ENCODE measurements around the gene PLD5. TPM values are rescaled to one million over a fixed set of nuclear protein-coding genes. Genes with fewer than 3 reads are reported as not detected.
"Not testable (repeated sequence)": the region's sequence is repeated elsewhere in the genome, so short reads cannot be mapped to it uniquely, and the experiment has no call there.

Gene PLD5
- polyA plus RNA-seq, 1 of the 3 experiments (the other 2 are of a cell fraction), result 0.08 TPM

GRCh38 chr1:242100921-242101320 lies 423.6 kb downstream of the PLD5 start (continued):
- TF ChIP-seq USF2 (IDR thresholded peaks at IDR 0.05; ENCODE audit: borderline replicate concordance, low read depth, low read length) (no peak), CHD2 (IDR thresholded peaks at IDR 0.05; ENCODE audit: low read length, partially characterized antibody) (no peak), MAX (IDR thresholded peaks at IDR 0.05; ENCODE audit: low read depth) (no peak), FOXM1 (IDR thresholded peaks at IDR 0.05; ENCODE audit: low read depth) (no peak), RFX5 (IDR thresholded peaks at IDR 0.05; ENCODE audit: low read length) (no peak), MXI1 (IDR thresholded peaks at IDR 0.05; ENCODE audit: low read depth, low read length) (no peak), SMC3 (IDR thresholded peaks at IDR 0.05; ENCODE audit: low read depth, low read length) (no peak)

- 22% methylated on average over 3 of the region's 3 CpGs for whole genome bisulfite sequencing (ENCODE audit: low lambda C conversion rate)
- CTCF ChIA-PET, result not testable (repeated sequence)
Observed at GRCh38 chr1:242097283-242097682, 427.2 kb downstream of the PLD5 start.

GRCh38 chr1:242093116-242093515 lies 431.4 kb downstream of the PLD5 start:
- no peak for DNase-seq
- Histone ChIP-seq H3K79me2 (ENCODE audit: insufficient read depth) (no peaks in the 10 kb centered on the region), H3K4me3 (ENCODE audit: low read depth in 2 of 2, low read length in 1 of 2) (no peak overlapping the region), H3K36me3 (replicated peaks in 1 of 2; ENCODE audit: control insufficient read depth in 1 of 2, insufficient read depth in 2 of 2, low read length in 1 of 2) (peaks cover 0 to 2% of the 10 kb centered on the region in 2 experiments), H3F3A (replicated peaks; ENCODE audit: insufficient read depth) (no peaks in the 10 kb centered on the region), H4K20me1 (ENCODE audit: insufficient read depth) (no peaks in the 10 kb centered on the region), H3K9me3 (no peaks in the 10 kb centered on the region; the same call in 1 of the 2 replicates), H3K4me2 (no peak overlapping the region), H3K4me1 (ENCODE audit: control insufficient read depth in 1 of 2, insufficient read depth in 2 of 2, low read depth in 1 of 2, low read length in 1 of 2) (no peaks in the 10 kb centered on the region), H3K9ac (no peak overlapping the region), H3K27ac (ENCODE audit: low read depth in 2 of 2, low read length in 1 of 2) (no peak overlapping the region), H3K9me2 (no peaks in the 10 kb centered on the region), H2AFZ (ENCODE audit: low read depth) (no peak overlapping the region), H3K27me3 (ENCODE audit: insufficient read depth) (no peaks in the 10 kb centered on the region)
- 35% methylated on average over 11 of the region's 11 CpGs for WGBS (ENCODE audit: low lambda C conversion rate)
- ChIA-PET POLR2A (interaction anchor here (0.5 kb wide), 1 partner anchor 84 kb away, joined by 4 read pairs; no protein-coding TSS in a partner anchor), CTCF (interaction anchor here (1.2 to 1.5 kb wide), 2 partner anchors 16 to 24 kb away, joined by 3 read pairs; no protein-coding TSS in a partner anchor)
- no peak for TF ChIP-seq ELF1 (IDR thresholded peaks at IDR 0.05)
- TF ChIP-seq GABPA (IDR thresholded peaks at IDR 0.05; ENCODE audit: low read depth), result no peak
- no peak for TF ChIP-seq RFX5 (IDR thresholded peaks at IDR 0.05; ENCODE audit: low read length)
- no peak for TF ChIP-seq NRF1 (IDR thresholded peaks at IDR 0.05; ENCODE audit: low read depth, low read length)
- no peak for TF ChIP-seq RXRA (IDR thresholded peaks at IDR 0.05; ENCODE audit: borderline replicate concordance, low read depth)
- TF ChIP-seq REST (IDR thresholded peaks at IDR 0.05; ENCODE audit: low read depth, low read length), result no peak

More at GRCh38 chr1:242097283-242097682, 427.2 kb downstream of the PLD5 start:
- DNase-seq; H3K9me3 ChIP-seq; H4K20me1 ChIP-seq (ENCODE audit: insufficient read depth); POLR2A ChIA-PET; H3K27ac ChIP-seq (ENCODE audit: low read depth in 2 of 2, low read length in 1 of 2); H3K9me2 ChIP-seq; H3F3A ChIP-seq (replicated peaks; ENCODE audit: insufficient read depth); H3K4me3 ChIP-seq (ENCODE audit: low read depth in 2 of 2, low read length in 1 of 2); H3K27me3 ChIP-seq (ENCODE audit: insufficient read depth); H3K4me1 ChIP-seq (ENCODE audit: control insufficient read depth in 1 of 2, insufficient read depth in 2 of 2, low read depth in 1 of 2, low read length in 1 of 2); H2AFZ ChIP-seq (ENCODE audit: low read depth); H3K9ac ChIP-seq; H3K4me2 ChIP-seq; H3K79me2 ChIP-seq (ENCODE audit: insufficient read depth); H3K36me3 ChIP-seq (replicated peaks in 1 of 2; ENCODE audit: control insufficient read depth in 1 of 2, insufficient read depth in 2 of 2, low read length in 1 of 2): not testable (repeated sequence)
